ENCODE measurements around the gene CIAO2A.

DNA sequence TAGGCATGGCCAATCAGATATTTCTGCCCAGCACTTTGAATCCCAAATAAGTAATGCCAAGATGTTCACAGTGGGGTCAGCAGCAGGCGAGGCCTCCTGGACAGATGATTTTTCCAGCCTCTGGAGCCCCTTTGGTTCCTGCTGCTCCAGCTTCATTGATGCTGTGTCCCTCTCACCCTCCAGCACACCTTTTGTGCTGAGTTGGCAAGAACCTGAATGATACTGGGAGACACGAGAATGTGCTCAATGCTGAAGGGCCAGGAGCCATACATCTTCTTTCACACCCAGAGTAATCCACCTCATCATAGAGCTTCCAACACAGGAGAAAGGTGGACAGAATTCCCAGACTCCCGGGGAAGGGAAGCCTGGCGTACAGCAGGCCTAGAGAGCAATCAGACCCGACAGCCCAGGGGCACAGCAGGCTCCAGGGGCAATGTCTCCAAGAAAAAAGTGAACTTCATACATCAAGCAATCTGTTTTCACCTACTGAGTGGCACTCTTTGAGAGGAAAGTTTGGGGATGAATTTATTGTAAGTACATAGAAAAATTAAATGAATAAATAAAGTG, 40.6 kb downstream of the CIAO2A start:
- TF ChIP-seq EZH2phosphoT487 (IDR thresholded peaks at IDR 0.05), result no peak
- TF ChIP-seq, protein P1, sequence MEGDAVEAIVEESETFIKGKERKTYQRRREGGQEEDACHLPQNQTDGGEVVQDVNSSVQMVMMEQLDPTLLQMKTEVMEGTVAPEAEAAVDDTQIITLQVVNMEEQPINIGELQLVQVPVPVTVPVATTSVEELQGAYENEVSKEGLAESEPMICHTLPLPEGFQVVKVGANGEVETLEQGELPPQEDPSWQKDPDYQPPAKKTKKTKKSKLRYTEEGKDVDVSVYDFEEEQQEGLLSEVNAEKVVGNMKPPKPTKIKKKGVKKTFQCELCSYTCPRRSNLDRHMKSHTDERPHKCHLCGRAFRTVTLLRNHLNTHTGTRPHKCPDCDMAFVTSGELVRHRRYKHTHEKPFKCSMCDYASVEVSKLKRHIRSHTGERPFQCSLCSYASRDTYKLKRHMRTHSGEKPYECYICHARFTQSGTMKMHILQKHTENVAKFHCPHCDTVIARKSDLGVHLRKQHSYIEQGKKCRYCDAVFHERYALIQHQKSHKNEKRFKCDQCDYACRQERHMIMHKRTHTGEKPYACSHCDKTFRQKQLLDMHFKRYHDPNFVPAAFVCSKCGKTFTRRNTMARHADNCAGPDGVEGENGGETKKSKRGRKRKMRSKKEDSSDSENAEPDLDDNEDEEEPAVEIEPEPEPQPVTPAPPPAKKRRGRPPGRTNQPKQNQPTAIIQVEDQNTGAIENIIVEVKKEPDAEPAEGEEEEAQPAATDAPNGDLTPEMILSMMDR (IDR thresholded peaks at IDR 0.05), result no peak
